Measurements from ENCODE around the gene CHCHD3.

Gene CHCHD3

GRCh38 chr7:133052826-133053225 lies 29.1 kb downstream of the CHCHD3 start:
- TF ChIP-seq CTCF (IDR thresholded peaks at IDR 0.05; ENCODE audit: low read depth, low read length): no peak
- no peak for DNase-seq (ENCODE audit: extremely low read depth, low read depth)

- DNase-seq (ENCODE audit: extremely low read depth, low read depth): no peak
- TF ChIP-seq CTCF (IDR thresholded peaks at IDR 0.05; ENCODE audit: low read depth, low read length): no peak
Observed at GRCh38 chr7:133052401-133052756, 29.5 kb downstream of the CHCHD3 start.

- DNase-seq (ENCODE audit: extremely low read depth, low read depth): no peak
- no peak for TF ChIP-seq CTCF (IDR thresholded peaks at IDR 0.05; ENCODE audit: low read depth, low read length)
Observed at GRCh38 chr7:133051719-133052400, 30.0 kb downstream of the CHCHD3 start.

- DNase-seq (ENCODE audit: extremely low read depth, low read depth): no peak
- TF ChIP-seq CTCF (IDR thresholded peaks at IDR 0.05; ENCODE audit: low read depth, low read length): peak; percentile 7; the same call in 1 of the 2 replicates
Observed at GRCh38 chr7:133051066-133051465, 30.8 kb downstream of the CHCHD3 start.

- no peak for TF ChIP-seq CTCF (IDR thresholded peaks at IDR 0.05; ENCODE audit: low read depth, low read length)
- DNase-seq (ENCODE audit: extremely low read depth, low read depth): no peak
Observed at GRCh38 chr7:133050200-133050995, 31.5 kb downstream of the CHCHD3 start.

GRCh38 chr7:133048589-133048988 lies 33.3 kb downstream of the CHCHD3 start:
- TF ChIP-seq CTCF (IDR thresholded peaks at IDR 0.05; ENCODE audit: low read depth, low read length): no peak
- DNase-seq (ENCODE audit: extremely low read depth, low read depth): no peak

GRCh38 chr7:133047321-133047720 lies 34.6 kb downstream of the CHCHD3 start:
- no peak for DNase-seq (ENCODE audit: extremely low read depth, low read depth)
- TF ChIP-seq CTCF (IDR thresholded peaks at IDR 0.05; ENCODE audit: low read depth, low read length): no peak

Measured in AG09319 (cell line).